Measurements from ENCODE around the gene QDPR. TPM values are rescaled to one million over a fixed set of nuclear protein-coding genes. Genes with fewer than 3 reads are reported as not detected.
A peak's percentile ranks its signal among the peaks of the same experiment; 100 is the strongest.

QDPR gene
- total and polyA plus RNA-seq, 3 experiments from 2014 or later: 36.1 to 54.9 (median 50.9) TPM

DNA sequence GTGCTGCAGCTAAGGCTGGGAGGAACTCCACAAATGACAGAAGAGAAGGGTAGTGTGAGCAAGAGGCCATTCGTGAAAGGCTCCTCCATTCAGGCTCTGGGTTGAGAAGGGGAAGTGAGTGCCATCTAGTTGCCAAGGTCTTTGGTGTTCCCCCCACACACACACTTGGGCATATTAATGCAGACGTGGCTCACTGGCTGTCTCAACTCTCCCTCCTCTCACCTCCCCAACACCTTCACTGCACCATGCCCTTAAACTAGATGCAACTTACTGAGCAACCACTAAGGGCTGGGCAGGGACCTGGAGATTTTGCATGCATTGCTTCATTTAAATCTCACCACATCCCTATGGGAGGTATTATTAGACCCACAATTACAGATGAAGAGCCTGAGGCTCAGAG is 11.8 kb upstream of the QDPR start:
- Mint-ChIP-seq H3K27ac (no peak overlapping the region), H3K36me3 (no peaks in the 10 kb centered on the region), H3K4me3 (no peak overlapping the region), H3K27me3 (peaks cover 26 to 47% of the 10 kb centered on the region in 2 donors), H3K9me3 (peaks cover 0 to 2% (median 0%) of the 10 kb centered on the region in 5 donors), H3K4me1 (no peaks in the 10 kb centered on the region)
- POLR2A ChIA-PET: no interaction called here
- H3K27me3 ChIP-seq (ENCODE audit: insufficient read depth, low read length, poor library complexity, severe bottlenecking): no peaks in the 10 kb centered on the region
- H3K4me3 ChIP-seq (ENCODE audit: low read length): no peak overlapping the region
- H3K36me3 ChIP-seq (ENCODE audit: insufficient read depth, low read length): no peaks in the 10 kb centered on the region
- CTCF ChIA-PET: no interaction called here
- H3K9me3 ChIP-seq (ENCODE audit: low read length): no peaks in the 10 kb centered on the region
- DNase-seq: no peak
- H3K4me1 ChIP-seq (ENCODE audit: insufficient read depth, low read length): no peaks in the 10 kb centered on the region
- no peak overlapping the region for H3K27ac ChIP-seq (ENCODE audit: low read depth, low read length)

DNA sequence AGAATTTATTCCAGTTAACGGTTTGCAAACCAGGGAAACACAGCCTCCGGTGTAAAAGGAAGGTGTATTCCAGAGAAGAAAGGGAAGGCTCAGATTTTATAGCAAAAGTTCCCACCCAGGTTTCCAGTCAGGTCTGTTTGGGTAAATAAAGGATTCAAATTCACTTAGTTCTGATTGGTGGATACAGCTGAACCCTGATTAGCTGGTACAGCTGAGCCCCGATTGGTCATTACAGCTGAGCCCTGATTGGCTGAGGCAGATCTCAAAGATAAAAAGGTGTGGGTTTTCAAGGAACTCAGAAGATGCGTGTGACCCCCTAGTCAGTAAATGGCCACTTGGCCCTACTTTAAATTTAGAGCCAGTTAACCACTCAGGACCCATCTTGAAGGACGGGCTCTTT is 9.7 kb upstream of the QDPR start:
- CTCF ChIA-PET: no interaction called here
- Histone ChIP-seq H3K4me1 (ENCODE audit: insufficient read depth, low read length) (no peaks in the 10 kb centered on the region), H3K9me3 (ENCODE audit: low read length) (no peaks in the 10 kb centered on the region), H3K27me3 (ENCODE audit: insufficient read depth, low read length, poor library complexity, severe bottlenecking) (peaks cover 3% of the 10 kb centered on the region), H3K27ac (ENCODE audit: low read depth, low read length) (no peak overlapping the region), H3K4me3 (ENCODE audit: low read length) (no peak overlapping the region), H3K36me3 (ENCODE audit: insufficient read depth, low read length) (no peaks in the 10 kb centered on the region)
- no peak for DNase-seq
- Mint-ChIP-seq H3K4me1 (no peaks in the 10 kb centered on the region), H3K27me3 (peaks cover 15 to 45% of the 10 kb centered on the region in 2 donors), H3K36me3 (no peaks in the 10 kb centered on the region), H3K27ac (no peak overlapping the region), H3K9me3 (no peaks in the 10 kb centered on the region), H3K4me3 (no peak overlapping the region)
- POLR2A ChIA-PET: no interaction called here

DNA sequence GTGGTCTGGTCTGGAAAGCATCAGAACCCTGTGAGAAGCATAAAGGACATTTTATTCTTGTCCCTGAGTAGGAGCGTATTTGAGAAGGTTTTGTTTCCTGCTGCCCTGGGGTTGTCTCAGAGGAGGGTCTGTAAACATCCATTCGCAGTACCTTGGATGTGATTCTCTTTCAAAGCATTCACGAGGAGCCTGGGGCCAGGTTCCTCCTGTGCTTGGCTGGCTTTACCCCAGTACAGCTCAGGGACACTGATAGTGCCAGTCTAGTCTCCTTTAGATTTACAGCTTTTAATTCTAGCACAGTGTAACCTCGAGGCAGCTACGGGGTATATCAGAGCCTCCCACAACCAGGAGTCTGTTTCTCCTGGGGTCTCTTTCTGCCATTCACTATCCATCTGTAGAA is 5.8 kb upstream of the QDPR start:
- Histone ChIP-seq H3K27ac (ENCODE audit: low read depth, low read length) (no peak overlapping the region), H3K4me3 (ENCODE audit: low read length) (no peak overlapping the region), H3K27me3 (ENCODE audit: insufficient read depth, low read length, poor library complexity, severe bottlenecking) (peaks cover 3% of the 10 kb centered on the region), H3K9me3 (ENCODE audit: low read length) (no peaks in the 10 kb centered on the region), H3K36me3 (ENCODE audit: insufficient read depth, low read length) (no peaks in the 10 kb centered on the region), H3K4me1 (ENCODE audit: insufficient read depth, low read length) (peaks cover 1% of the 10 kb centered on the region)
- POLR2A ChIA-PET: no interaction called here
- peaks cover 4 to 6% (median 4%) of the 10 kb centered on the region in 3 donors for H3K4me1 Mint-ChIP-seq
- H3K27me3 Mint-ChIP-seq: peaks cover 5 to 36% of the 10 kb centered on the region in 2 donors
- no peak for DNase-seq
- CTCF ChIA-PET: interaction anchor here (1.7 kb wide), 1 partner anchor 31 kb away, joined by 5 read pairs; no protein-coding TSS in a partner anchor
- H3K9me3 Mint-ChIP-seq: no peaks in the 10 kb centered on the region
- no peaks in the 10 kb centered on the region for H3K36me3 Mint-ChIP-seq
- peak overlapping the region in 1 of 8 donors; percentile 27 for H3K27ac Mint-ChIP-seq
- no peak overlapping the region for H3K4me3 Mint-ChIP-seq

DNA sequence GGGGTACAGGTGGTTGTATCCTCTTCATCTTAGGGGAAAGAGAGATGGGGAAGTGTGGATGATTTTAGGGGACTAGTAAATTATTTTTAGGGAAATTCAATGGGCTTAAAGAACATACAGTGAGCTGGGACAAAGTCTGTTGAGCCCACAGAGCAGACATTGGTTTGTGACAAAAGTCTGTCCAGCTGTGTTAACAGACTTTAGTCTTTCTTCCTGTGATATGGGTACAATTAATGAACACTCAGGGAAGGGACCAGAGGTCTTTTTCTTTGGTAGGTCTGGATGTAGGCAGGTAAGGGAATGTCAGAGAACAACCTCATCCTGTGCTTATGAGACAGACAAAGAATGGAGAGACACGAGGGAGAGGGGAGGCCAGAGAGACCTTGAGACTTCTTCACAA is 5.1 kb upstream of the QDPR start:
- no peak for DNase-seq
- POLR2A ChIA-PET: no interaction called here
- no peaks in the 10 kb centered on the region for H3K36me3 Mint-ChIP-seq

DNA sequence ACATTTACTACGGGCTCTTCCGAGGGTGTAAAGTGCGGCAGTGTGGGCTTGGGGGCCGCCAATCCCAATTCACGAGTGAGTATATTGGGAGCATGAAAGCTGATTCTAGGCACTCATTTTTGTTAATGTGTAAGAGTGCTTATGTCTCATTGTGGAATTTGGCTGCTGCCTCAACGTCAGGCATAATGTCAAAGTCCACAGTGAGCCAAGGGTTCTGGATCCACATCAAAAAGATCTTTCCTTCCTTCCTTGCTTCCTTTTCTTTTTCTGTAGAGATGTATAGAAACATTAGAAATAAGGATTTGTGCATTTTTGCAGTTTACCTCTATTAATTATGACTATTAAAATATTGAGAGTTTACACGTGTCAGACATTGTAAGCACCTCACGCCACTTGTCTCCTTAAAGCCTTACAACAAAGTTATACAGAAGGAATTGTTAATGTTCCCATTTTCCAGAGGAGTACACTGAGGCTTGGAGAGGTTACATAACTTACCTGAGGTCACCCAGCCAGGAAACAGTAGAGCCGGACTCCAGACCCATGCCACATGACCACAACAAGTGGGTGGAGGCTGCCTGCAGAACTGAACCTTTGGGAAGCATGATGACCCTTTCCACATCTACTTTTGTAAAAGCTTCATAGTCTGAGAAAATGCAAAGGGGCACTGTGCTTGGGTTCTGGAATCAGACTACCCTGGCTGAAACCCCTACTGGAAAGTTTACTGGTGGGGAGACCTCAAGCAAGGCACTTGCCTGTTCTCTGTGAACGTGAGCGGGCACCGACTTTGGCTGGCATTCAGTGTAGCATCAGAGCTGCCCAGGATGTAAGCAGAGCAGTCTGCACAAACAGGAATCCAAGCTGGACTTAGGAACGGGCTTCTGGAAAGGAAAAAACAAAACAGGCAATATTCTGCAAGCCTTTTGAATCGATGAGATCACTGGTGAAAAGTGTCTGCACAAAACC is 3.8 kb upstream of the QDPR start:
- Histone ChIP-seq H3K27ac (ENCODE audit: low read depth, low read length) (no peak overlapping the region), H3K4me3 (ENCODE audit: low read length) (no peak overlapping the region), H3K36me3 (ENCODE audit: insufficient read depth, low read length) (no peaks in the 10 kb centered on the region), H3K9me3 (ENCODE audit: low read length) (no peaks in the 10 kb centered on the region), H3K27me3 (ENCODE audit: insufficient read depth, low read length, poor library complexity, severe bottlenecking) (peaks cover 3% of the 10 kb centered on the region), H3K4me1 (ENCODE audit: insufficient read depth, low read length) (peaks cover 12% of the 10 kb centered on the region)
- peak overlapping the region in 1 of 8 donors; percentile 41 for H3K27ac Mint-ChIP-seq
- no peak for DNase-seq
- no peaks in the 10 kb centered on the region for H3K9me3 Mint-ChIP-seq
- peaks cover 18 to 22% (median 19%) of the 10 kb centered on the region in 3 donors for H3K4me1 Mint-ChIP-seq
- peaks cover 0 to 4% (median 0%) of the 10 kb centered on the region in 3 donors for H3K36me3 Mint-ChIP-seq
- POLR2A ChIA-PET: interaction anchor here (0.6 kb wide), 1 partner anchor 18 kb away, joined by 5 read pairs; no protein-coding TSS in a partner anchor
- peaks cover 5 to 33% of the 10 kb centered on the region in 2 donors for H3K27me3 Mint-ChIP-seq
- CTCF ChIA-PET: interaction anchor here (0.8 to 1.7 kb wide), 2 partner anchors 33 to 122 kb away, joined by 3 to 5 read pairs; no protein-coding TSS in a partner anchor
- H3K4me3 Mint-ChIP-seq: no peak overlapping the region

More for the DNA sequence above, 5.1 kb upstream of the QDPR start:
- H3K9me3 Mint-ChIP-seq: no peaks in the 10 kb centered on the region
- CTCF ChIA-PET: interaction anchor here (1.7 kb wide), 1 partner anchor 32 kb away, joined by 5 read pairs; no protein-coding TSS in a partner anchor
- no peak overlapping the region for H3K27ac Mint-ChIP-seq
- Histone ChIP-seq H3K4me3 (ENCODE audit: low read length) (no peak overlapping the region), H3K36me3 (ENCODE audit: insufficient read depth, low read length) (no peaks in the 10 kb centered on the region), H3K27ac (ENCODE audit: low read depth, low read length) (no peak overlapping the region), H3K4me1 (ENCODE audit: insufficient read depth, low read length) (peaks cover 5% of the 10 kb centered on the region), H3K9me3 (ENCODE audit: low read length) (no peaks in the 10 kb centered on the region), H3K27me3 (ENCODE audit: insufficient read depth, low read length, poor library complexity, severe bottlenecking) (peaks cover 3% of the 10 kb centered on the region)
- no peak overlapping the region for H3K4me3 Mint-ChIP-seq
- H3K4me1 Mint-ChIP-seq: peaks cover 9 to 12% (median 9%) of the 10 kb centered on the region in 3 donors
- peaks cover 5 to 36% of the 10 kb centered on the region in 2 donors for H3K27me3 Mint-ChIP-seq

DNA sequence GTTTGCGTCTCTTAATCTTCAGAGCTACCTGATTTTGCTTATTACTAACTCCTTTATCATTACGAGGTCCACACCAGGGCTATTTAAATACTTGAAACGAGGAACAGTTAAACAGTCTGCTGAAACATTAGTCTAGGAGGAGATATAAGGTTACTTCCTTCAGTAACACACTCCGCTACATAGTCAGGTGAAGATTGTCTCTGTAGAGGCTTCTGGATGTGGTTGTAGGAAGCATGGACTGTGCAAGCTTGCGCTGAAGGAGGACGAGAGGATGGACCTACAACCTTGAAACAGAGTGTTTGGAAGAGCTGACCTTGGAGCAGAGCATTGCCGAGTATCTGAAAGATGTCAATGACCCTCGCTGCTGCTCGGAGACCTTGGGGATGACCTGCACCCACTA is 3.0 kb upstream of the QDPR start, which contains the start of gene CLRN2:
Gene CLRN2, plus strand, starts transcription at position 301 of the 400 bp plus-strand sequence. CDS start 102 bp downstream, outside the sequence.
- no peak within 1 kb of the TSS for H3K4me3 ChIP-seq (ENCODE audit: low read length)
- POLR2A ChIA-PET: no interaction called here
- peaks cover 3% of the 10 kb centered on the region for H3K27me3 ChIP-seq (ENCODE audit: insufficient read depth, low read length, poor library complexity, severe bottlenecking)
- DNase-seq: no peak
- Mint-ChIP-seq H3K27ac (peak within 1 kb of the TSS in 2 of 8 donors; percentile 8 to 12), H3K9me3 (no peaks in the 10 kb centered on the region), H3K36me3 (peaks cover 0 to 6% (median 1%) of the 10 kb centered on the region in 3 donors), H3K27me3 (peaks cover 5 to 27% of the 10 kb centered on the region in 2 donors), H3K4me1 (peaks cover 25 to 30% (median 28%) of the 10 kb centered on the region in 3 donors), H3K4me3 (peak within 1 kb of the TSS in 1 of 7 donors; percentile 65)
- no peak within 1 kb of the TSS for H3K27ac ChIP-seq (ENCODE audit: low read depth, low read length)
- no peaks in the 10 kb centered on the region for H3K36me3 ChIP-seq (ENCODE audit: insufficient read depth, low read length)
- CTCF ChIA-PET: no interaction called here
- no peaks in the 10 kb centered on the region for H3K9me3 ChIP-seq (ENCODE audit: low read length)
- peaks cover 21% of the 10 kb centered on the region for H3K4me1 ChIP-seq (ENCODE audit: insufficient read depth, low read length)

DNA sequence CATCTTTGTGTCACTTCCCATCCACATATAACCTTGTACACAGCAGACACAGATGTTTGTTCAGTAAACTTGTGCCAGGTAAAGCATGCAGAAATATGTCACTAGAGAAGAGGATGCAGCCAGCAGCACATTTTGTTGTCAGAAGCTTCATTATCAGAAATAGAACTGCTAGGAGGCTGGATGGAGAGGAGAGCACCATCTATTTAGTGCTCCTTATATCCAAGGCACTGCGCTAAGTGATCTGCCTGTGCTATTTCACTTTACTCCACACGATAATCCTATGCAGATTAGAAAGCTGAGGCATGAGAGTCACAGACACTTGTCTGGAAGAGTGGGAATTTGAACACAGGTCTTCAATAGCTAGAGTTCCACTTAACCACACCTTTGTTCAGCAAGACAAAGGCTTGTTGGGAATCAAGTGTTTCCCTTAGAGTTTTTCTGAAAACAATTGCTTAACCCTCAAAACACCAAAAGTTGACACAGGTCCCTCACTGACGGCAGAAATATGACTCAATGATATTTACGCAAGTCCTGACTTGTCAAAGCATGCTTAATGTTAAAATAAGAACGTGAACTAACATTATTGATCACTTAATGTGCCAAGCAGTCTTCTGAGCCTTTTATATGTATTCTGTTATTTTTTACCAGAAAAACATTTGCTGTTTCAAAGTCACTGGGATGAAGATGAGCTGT is 1.2 kb upstream of the QDPR start:
- ChIA-PET POLR2A (no interaction called here), CTCF (interaction anchor here (0.7 to 1.6 kb wide), 4 partner anchors 10 to 124 kb away, joined by 3 to 6 read pairs (median 4); no protein-coding TSS in a partner anchor)
- Histone ChIP-seq H3K27me3 (ENCODE audit: insufficient read depth, low read length, poor library complexity, severe bottlenecking) (peaks cover 3% of the 10 kb centered on the region), H3K36me3 (ENCODE audit: insufficient read depth, low read length) (no peaks in the 10 kb centered on the region), H3K9me3 (ENCODE audit: low read length) (no peaks in the 10 kb centered on the region), H3K4me3 (ENCODE audit: low read length) (no peak overlapping the region), H3K27ac (ENCODE audit: low read depth, low read length) (no peak overlapping the region), H3K4me1 (ENCODE audit: insufficient read depth, low read length) (peaks cover 23% of the 10 kb centered on the region)
- H3K4me3 Mint-ChIP-seq: peak overlapping the region; percentile 69 to 100 (median 92)
- peaks cover 28 to 39% (median 37%) of the 10 kb centered on the region in 3 donors for H3K4me1 Mint-ChIP-seq
- peaks cover 0 to 17% (median 1%) of the 10 kb centered on the region in 3 donors for H3K36me3 Mint-ChIP-seq
- peaks cover 1 to 16% of the 10 kb centered on the region in 2 donors for H3K27me3 Mint-ChIP-seq
- H3K27ac Mint-ChIP-seq: peak overlapping the region; percentile 7 to 79 (median 64)
- DNase-seq: no peak
- no peaks in the 10 kb centered on the region for H3K9me3 Mint-ChIP-seq
